ENCODE measurements around the gene SNED1.
"Not testable (repeated sequence)": the region's sequence is repeated elsewhere in the genome, so short reads cannot be mapped to it uniquely, and the experiment has no call there.

SNED1 gene

GRCh38 chr2:240972201-240972600, 26.2 kb upstream of the SNED1 start:
- no peak for DNase-seq

- DNase-seq, result peak in 47 of 58 donors; percentile 22 to 85 (median 54)
Measured at GRCh38 chr2:240972636-240973521, 25.5 kb upstream of the SNED1 start.

DNA sequence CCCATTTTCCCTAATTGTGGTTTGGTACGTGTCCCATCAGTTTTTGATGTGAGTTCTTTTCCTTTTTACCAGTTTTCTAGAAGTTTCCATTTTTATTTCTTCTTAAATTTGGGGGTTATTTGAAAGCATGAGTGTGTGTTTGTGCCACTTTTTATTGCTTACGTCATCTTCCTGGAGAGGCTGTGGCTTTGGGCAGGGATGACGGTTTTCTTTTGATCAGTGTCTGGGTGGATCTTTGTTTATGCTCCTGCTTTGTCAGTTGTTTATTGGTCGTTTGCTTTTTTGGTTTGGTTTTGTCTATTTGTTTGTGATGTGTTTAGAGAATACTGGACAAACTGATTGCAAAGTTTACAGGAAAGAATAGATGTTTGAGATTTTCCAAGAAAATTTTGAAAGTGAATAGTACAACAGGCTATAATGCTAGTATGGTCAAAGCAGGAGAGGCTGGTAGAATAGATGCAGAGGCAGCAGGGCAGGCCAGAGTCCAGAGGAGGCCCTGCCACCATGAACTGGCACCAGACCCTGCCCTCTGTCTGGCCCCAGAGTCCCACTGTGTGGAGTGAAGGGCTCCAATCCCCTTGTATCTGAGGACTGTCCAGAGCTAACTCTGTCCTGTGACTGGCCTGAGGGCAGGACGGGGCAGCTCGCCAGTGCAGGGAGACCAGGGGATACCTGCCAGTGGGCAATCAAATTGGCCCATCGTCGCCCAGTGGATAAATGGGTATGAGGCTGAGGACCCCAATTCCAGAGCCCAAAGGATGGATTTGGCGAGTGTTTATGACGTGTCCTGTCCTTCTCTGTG, 23.4 kb upstream of the SNED1 start:
- DNase-seq, result no peak

- not testable (repeated sequence) for DNase-seq
Measured at GRCh38 chr2:240975903-240976302, 22.5 kb upstream of the SNED1 start.

- DNase-seq, result no peak
Measured at GRCh38 chr2:240981280-240981679, 17.1 kb upstream of the SNED1 start.

GRCh38 chr2:240981871-240982800, 16.3 kb upstream of the SNED1 start:
- DNase-seq, result no peak

- DNase-seq, result no peak
Measured at GRCh38 chr2:240982821-240983281, 15.6 kb upstream of the SNED1 start.

DNA sequence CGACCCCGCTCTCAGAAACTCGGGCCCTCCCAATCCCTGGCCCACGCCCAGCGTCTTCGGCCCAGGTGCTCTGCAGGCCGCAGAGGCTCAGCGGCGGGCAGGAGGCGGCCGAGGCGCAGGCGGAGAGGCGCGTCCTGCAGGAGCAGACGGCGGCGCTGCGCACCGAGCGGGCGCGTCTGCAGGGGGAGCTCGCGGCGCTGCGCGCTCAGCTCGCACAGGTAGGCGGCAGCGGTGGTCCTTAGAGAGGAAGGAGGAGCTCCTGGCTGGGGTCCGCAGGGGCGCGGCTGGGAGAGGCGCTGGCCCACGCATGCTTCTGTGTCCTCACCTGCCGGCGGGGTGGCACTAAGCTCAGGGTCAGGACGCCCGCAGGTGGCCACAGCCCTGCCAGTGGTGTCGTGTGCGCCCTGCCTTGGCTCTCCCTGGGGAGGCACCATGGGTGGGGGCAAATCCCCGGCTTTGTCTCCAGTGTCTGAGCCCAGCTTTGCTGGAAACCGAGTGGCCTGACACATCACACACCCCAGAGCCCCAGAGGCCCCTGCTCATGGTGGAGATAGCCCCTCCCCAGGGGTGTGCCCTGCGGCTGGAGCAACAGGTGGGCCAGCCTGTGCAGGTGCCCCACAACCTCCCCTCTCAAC, 14.9 kb upstream of the SNED1 start:
- peak in 1 of 58 donors; percentile 54 for DNase-seq

DNA sequence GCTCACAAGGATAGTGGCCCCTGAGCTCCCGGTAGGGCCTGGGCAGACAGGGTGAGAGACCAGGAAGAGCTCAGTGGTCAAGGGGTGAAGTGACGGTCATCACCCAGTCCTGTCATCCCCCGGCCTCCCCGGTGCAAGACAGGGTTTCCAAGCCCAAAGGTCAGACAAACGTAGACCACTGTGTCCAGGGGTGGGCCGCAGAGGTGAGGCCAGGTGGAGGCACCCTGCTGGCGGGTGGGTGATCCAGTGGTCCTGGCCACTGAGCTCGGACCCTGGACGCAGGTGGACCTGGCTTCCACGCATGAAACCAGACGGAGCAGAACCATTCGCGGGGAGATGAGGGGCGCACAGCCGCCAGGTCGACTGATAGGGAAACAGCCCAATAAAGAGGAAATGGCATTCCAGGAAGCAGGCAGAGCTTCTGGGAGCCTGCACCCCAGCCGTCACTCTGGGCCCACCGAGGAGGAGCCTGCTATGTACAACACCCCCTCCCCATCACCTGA, 14.4 kb upstream of the SNED1 start:
- no peak for DNase-seq

GRCh38 chr2:240985881-240986786, 12.3 kb upstream of the SNED1 start:
- no peak for DNase-seq

DNA sequence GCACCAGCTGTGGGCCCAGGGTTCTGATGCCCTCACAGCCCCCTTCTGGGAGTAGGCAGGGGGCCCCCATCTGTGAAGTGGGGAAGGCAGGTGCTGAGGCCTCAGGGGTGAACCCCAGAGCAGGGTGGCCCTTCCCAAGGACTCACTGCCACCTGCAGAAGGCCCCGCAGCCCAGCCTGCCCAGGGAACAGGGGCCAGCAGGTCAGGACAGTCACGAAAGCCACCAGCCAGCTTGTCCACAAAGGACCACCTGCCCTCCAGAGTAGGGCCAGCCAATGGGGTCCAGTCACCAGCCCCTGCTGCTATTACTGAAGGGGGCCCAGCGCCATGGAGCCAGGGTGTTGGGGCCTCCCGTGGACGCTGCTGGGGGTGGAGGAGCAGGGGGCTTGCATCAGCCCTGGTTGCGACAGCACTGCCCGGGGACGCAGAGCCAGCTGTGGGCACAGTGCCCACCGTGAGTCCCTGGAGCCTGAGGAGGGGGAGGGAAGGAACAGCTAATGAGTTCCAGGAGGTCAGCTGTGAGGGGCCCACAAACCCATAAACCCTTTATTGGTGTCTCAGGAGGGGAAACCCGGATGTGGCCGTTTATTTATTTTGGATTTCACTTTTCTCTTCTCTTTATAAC, 11.5 kb upstream of the SNED1 start:
- DNase-seq, result peak in 2 of 58 donors; percentile 43 to 45

DNA sequence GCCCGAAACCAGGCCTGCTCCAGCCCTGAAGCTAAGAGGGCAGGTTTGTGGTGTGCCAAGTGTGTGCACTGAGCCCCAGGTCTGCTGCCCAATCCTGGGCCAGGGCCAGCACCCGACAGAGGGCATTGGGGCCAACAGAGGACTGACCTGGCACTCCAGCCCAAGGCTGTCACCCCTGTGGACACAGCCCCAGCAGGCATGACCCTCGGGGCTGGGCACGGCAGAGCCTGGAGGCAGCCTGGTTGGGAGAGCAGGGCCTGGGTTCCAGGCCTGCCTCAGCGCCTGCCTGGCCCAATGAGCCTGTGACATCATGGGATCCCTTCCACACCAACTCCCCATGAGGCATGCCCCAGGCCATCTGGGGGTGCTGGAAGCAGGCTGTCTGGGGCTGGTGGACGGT, 10.8 kb upstream of the SNED1 start:
- no peak for DNase-seq

DNA sequence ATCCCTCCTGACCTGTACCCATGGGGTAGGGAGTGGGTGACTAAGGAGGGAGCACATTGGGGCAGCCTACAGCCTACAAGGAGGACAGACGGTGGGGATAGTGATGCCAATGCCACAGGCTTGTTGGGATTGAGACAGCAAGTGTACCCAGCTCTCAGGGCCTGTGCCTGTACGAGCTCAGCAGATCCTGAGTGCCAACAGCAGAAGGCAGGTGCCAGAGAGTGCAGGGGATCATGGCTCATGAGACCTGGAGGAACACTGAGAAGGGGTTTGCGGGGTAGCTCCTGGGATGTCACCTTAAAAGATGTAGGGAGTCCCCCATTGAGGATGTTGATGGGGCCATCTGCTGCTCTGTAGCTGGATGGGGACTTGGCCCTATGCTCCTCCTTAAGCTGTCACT, 10.3 kb upstream of the SNED1 start:
- no peak for DNase-seq

- no peak for DNase-seq
Measured at GRCh38 chr2:240988571-240989271, 9.7 kb upstream of the SNED1 start.

DNA sequence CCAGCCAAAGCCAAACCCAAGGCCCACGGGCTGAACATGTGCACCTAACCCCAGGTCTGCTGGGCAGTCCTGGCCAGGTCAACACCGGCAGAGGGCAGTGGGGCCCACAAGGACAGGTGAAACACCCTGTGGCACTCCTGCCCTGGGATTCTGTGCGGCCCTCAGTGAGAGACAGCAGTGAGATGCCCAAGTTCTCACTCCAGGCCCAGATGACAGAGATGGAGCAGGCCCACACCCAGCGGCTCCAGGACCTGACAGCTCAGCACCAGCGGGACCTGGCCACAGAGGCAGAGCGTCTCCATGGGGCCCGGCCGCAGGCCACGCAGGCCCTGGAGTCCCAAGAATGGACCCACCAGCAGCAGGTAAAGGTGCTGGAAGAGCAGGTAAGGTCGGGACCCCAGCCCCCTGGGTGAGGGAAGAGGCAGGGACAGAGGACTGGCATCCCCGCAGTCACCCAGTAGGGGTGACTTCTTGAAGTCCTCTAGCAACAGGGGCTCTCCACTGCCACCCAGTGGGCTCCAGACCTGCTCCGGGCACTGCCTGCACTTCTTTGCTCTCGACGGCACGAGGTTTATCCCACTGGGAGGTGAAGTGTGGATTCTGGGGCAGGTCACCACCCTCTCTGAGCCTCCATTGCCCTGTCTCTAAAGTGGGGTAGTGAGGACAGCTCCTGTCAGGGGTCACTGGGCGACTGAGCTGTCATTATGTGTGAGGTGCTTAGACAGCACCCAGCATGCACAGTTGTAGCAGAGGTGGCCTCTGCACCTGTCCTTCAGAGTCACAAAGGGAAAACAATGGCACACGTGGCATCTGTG, 8.8 kb upstream of the SNED1 start:
- no peak for DNase-seq

GRCh38 chr2:240990266-240990529, 8.2 kb upstream of the SNED1 start:
- no peak for DNase-seq

- no peak for DNase-seq
Measured at GRCh38 chr2:240990726-240991377, 7.6 kb upstream of the SNED1 start.
